Measurements from ENCODE around the gene RBKS.
"Not testable (repeated sequence)": the region's sequence is repeated elsewhere in the genome, so short reads cannot be mapped to it uniquely, and the experiment has no call there.

- TF ChIP-seq JUN (CRISPR knock-in tag; IDR thresholded peaks at IDR 0.05); ETV6 (CRISPR knock-in tag; IDR thresholded peaks at IDR 0.05); CTCF (IDR thresholded peaks at IDR 0.05); CBFB (CRISPR knock-in tag; IDR thresholded peaks at IDR 0.05; ENCODE audit: low read depth); ATF2 (CRISPR knock-in tag; IDR thresholded peaks at IDR 0.05; ENCODE audit: borderline replicate concordance, low read depth); IRF1 (CRISPR knock-in tag; IDR thresholded peaks at IDR 0.05); CREB1 (CRISPR knock-in tag; IDR thresholded peaks at IDR 0.05); SP1 (CRISPR knock-in tag; conservative IDR thresholded peaks at IDR 0.05); NR1H2 (CRISPR knock-in tag; IDR thresholded peaks at IDR 0.05); NFATC4 (CRISPR knock-in tag; IDR thresholded peaks at IDR 0.05); E2F4 (CRISPR knock-in tag; IDR thresholded peaks at IDR 0.05; ENCODE audit: borderline replicate concordance, low read depth): not testable (repeated sequence)
These were observed 125.7 kb downstream of the RBKS start for GRCh38 chr2:27764526-27764925.

All from WTC11 (cell line).